SU-DHL-6 (cell line): ENCODE results near the gene DNER.

Source experiments
- CTCF ChIP-seq: fragments of 200-600 bp; sonication (generic); IDR thresholded peaks from one replicate; pipeline ENCODE4 v1.5.1; 2017; ENCODE audit warnings: antibody characterized with exemption, mild to moderate bottlenecking, low read length, moderate library complexity; ENCODE audit not compliant: insufficient read depth, poor library complexity, severe bottlenecking
- EZH2phosphoT487 ChIP-seq: fragments of 200-600 bp; sonication (generic), shearing (Covaris generic); conservative IDR thresholded peaks from 2 replicates; pipeline ENCODE4 v1.6.1; 2018; ENCODE audit warnings: mild to moderate bottlenecking, antibody characterized with exemption, low read length, moderate library complexity, mixed read lengths

- TF ChIP-seq CTCF (no peak), EZH2phosphoT487 (no peak)
Measured at GRCh38 chr2:229523663-229524062, 190.7 kb downstream of the DNER start.
